ENCODE measurements around the gene PLAAT4.

The PLAAT4 gene, protein sequence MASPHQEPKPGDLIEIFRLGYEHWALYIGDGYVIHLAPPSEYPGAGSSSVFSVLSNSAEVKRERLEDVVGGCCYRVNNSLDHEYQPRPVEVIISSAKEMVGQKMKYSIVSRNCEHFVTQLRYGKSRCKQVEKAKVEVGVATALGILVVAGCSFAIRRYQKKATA

DNA sequence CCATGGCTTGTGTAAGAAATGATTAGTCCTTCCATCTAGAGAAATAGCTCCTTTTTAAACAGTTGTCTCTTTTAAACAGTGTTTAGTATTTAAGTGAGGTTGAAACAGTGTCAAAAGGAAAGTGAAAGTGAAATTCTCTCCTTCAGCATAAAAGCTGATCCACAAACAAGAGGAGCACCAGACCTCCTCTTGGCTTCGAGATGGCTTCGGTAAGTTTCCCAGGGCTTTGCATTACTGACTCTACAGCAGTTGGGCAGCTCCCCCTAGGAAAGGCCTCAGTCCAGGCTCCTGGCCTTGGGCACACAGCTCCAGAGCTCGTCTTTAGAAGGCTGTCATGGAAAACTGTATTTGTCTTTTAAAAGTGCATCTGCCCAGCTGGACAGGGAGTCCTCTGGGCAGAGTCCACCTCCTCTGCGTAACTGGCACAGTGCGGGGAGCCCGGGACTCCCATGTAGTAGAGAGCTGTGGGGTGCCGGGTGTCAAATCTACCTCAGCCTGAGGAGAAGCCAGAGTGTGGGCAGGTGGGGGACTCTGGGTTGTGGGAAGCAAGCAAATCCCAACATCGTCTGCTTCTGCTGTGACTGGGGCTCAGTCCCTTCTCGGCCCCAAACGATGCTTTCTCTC, at the start of gene PLAAT4:
Gene PLAAT4 (plus strand): TSS at position 140 of the 624 bp plus-strand sequence. CDS start 61 bp downstream, at position 201.
- Mint-ChIP-seq H3K4me1 (ENCODE audit: low read depth) (peaks cover 40% of the 10 kb centered on the region), H3K4me3 (peak within 1 kb of the TSS; percentile 77), H3K27ac (peak within 1 kb of the TSS; percentile 66), H3K36me3 (ENCODE audit: low read depth) (no peaks in the 10 kb centered on the region), H3K9me3 (no peaks in the 10 kb centered on the region), H3K27me3 (peaks cover 23% of the 10 kb centered on the region)
- intact Hi-C loops (cut with micrococcal nuclease), result no loop called here

DNA sequence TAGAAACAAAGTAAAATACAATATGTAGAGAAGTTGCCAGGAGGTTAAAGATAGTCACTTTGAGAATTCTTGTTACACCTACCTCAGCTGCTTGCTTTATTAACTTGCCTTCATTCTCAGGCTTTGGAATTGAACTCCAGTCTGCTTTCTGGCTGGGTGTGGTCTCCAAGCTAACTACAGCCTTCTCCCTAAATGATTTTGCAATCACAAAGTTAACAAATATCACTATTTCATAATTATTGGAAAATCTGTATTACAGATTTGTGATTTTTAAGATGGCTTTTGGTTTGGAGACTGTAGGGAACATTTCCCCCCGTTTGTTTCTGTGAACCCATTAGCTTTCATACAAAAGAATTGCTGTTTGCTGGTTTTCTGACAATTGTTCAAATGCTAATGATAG, 47.8 kb upstream of the PLAAT4 start:
- intact Hi-C loops (cut with micrococcal nuclease), result no loop called here
- peaks cover 34% of the 10 kb centered on the region for H3K4me1 Mint-ChIP-seq (ENCODE audit: low read depth)
- H3K27me3 Mint-ChIP-seq, result peaks cover 56% of the 10 kb centered on the region
- H3K9me3 Mint-ChIP-seq, result peaks cover 22% of the 10 kb centered on the region
- no peaks in the 10 kb centered on the region for H3K36me3 Mint-ChIP-seq (ENCODE audit: low read depth)
- no peak overlapping the region for H3K27ac Mint-ChIP-seq
- no peak overlapping the region for H3K4me3 Mint-ChIP-seq

DNA sequence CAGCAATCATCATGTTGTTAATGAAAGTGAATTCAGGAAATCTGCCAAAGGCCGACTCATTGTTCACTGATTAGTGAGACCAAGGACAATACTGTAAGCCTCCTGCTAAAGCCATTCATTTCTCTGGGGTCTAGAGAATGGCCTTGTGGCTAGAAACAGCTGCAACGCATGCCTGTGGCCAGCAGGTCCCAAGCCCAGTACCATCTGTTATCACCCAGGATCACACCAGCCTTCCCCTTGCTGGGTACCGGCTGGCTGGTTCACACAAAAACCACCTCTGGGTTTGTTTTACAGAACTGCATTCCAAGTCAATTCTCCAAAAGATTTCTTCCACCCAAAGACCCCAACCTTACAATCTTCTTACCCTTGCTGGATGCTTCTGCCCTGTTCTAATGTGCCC, 46.7 kb upstream of the PLAAT4 start:
- intact Hi-C loops (cut with micrococcal nuclease), result loop anchor here (10.0 kb wide), 1 partner anchor 55 kb away; no protein-coding TSS in a partner anchor

DNA sequence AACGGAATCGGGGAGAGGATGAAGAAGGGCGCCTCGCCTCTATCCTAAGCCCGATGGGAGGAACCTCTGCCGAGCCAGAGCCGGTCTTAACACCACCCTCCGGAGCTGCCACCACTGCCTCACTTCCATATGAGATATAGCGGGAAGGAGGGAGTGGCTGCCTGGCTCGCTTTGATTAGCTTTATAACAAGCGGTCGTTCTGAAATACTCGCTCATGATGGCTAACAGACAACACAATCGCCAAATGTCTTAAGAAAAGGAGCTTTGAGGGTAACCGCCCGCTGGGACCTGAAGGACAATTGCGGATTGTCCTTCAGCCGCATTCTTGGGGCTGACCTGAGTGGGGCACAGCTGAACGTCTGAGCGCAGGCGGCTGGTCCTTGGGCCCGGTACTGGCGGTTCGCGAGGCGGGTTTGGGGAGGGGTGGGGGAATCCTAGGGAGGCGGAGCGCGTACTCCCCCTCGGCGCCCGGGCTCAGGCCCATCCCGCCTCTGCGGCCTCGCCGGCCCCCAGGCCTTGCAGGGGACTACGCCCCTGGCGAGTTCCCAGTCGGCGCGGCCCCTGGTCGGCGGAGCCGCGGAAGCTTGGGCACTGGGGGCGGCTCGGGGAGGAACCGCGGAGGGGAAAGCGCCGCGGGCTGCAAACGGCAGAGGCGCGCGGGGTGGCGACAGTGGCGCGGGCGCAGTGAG, 45.9 kb upstream of the PLAAT4 start, which contains the start of gene PLAAT5:
Gene PLAAT5 (minus strand): TSS at position 617 of the 689 bp plus-strand sequence. CDS start 133 bp downstream, at position 484.
- H3K27me3 Mint-ChIP-seq, result peaks cover 42% of the 10 kb centered on the region
- peaks cover 6% of the 10 kb centered on the region for H3K9me3 Mint-ChIP-seq
- intact Hi-C loops (cut with micrococcal nuclease), result loop anchor here (10.0 kb wide), 1 partner anchor 54 kb away; no protein-coding TSS in a partner anchor
- no peaks in the 10 kb centered on the region for H3K36me3 Mint-ChIP-seq (ENCODE audit: low read depth)
- peak within 1 kb of the TSS; percentile 78 for H3K4me3 Mint-ChIP-seq
- no peak within 1 kb of the TSS for H3K27ac Mint-ChIP-seq
- H3K4me1 Mint-ChIP-seq (ENCODE audit: low read depth), result peaks cover 34% of the 10 kb centered on the region

More for the DNA sequence above, 46.7 kb upstream of the PLAAT4 start:
- H3K9me3 Mint-ChIP-seq, result peaks cover 14% of the 10 kb centered on the region
- no peaks in the 10 kb centered on the region for H3K36me3 Mint-ChIP-seq (ENCODE audit: low read depth)
- H3K27ac Mint-ChIP-seq, result no peak overlapping the region
- peaks cover 34% of the 10 kb centered on the region for H3K4me1 Mint-ChIP-seq (ENCODE audit: low read depth)
- peaks cover 50% of the 10 kb centered on the region for H3K27me3 Mint-ChIP-seq
- H3K4me3 Mint-ChIP-seq, result no peak overlapping the region

DNA sequence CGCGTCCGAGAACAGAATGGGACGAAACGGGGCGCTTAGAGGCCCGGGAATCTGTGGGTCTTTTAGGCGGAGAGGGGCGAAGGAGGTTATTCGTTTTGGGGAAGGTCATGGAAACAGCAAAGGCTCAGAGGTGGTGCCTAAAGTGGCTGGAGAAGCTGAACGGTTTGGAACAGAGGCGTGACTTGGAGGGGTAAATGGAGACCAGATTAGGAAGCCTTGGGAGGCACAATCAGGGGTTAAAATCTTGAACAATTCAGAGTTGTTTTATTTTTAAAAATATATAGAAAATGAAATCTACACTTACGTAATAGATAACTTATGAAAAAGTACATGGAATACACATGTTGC, 45.4 kb upstream of the PLAAT4 start:
- Mint-ChIP-seq H3K4me1 (ENCODE audit: low read depth) (peaks cover 36% of the 10 kb centered on the region), H3K4me3 (peak overlapping the region; percentile 78), H3K9me3 (peaks cover 2% of the 10 kb centered on the region), H3K36me3 (ENCODE audit: low read depth) (no peaks in the 10 kb centered on the region), H3K27me3 (peaks cover 38% of the 10 kb centered on the region), H3K27ac (no peak overlapping the region)
- intact Hi-C loops (cut with micrococcal nuclease), result loop anchor here (10.0 kb wide), 1 partner anchor 54 kb away; no protein-coding TSS in a partner anchor

DNA sequence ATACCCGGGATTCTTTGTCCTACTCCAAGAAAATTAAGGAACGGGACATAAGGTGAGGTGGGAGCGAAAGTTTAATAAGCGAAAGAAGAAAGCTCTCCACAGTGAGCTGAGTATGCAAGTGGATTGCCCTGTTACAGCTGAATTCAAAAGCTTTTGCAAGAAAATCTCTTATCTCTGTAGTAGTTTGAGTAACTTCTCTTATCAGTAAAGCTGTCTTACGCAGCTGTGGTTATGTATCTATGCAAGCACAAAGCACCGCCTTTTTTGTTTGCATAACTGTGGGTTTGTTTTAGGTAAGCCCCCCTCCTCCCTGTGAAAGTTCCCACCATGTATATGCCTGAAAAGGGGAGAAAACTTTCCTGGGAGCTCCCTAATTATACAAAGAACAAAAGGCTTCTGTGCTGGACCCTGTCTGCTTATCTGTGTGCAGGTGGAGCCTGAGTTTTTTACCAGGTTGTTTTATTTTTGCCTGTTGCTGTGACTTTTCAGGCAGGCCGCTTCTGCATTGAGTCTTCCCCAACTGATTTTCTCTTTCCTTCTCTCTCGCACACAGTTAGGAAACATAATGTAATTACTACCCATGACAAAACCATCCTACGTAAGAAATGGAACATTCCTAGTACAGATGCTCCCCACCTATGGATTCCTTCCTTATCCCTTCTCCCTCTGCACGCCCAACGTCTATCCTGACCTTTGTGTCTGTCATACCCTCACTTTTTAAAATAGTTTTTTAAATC, 44.8 kb upstream of the PLAAT4 start:
- Mint-ChIP-seq H3K27me3 (peaks cover 38% of the 10 kb centered on the region), H3K36me3 (ENCODE audit: low read depth) (no peaks in the 10 kb centered on the region), H3K27ac (no peak overlapping the region), H3K4me3 (no peak overlapping the region), H3K9me3 (peaks cover 8% of the 10 kb centered on the region), H3K4me1 (ENCODE audit: low read depth) (peaks cover 42% of the 10 kb centered on the region)
- intact Hi-C loops (cut with micrococcal nuclease), result loop anchor here (10.0 kb wide), 1 partner anchor 53 kb away; no protein-coding TSS in a partner anchor

DNA sequence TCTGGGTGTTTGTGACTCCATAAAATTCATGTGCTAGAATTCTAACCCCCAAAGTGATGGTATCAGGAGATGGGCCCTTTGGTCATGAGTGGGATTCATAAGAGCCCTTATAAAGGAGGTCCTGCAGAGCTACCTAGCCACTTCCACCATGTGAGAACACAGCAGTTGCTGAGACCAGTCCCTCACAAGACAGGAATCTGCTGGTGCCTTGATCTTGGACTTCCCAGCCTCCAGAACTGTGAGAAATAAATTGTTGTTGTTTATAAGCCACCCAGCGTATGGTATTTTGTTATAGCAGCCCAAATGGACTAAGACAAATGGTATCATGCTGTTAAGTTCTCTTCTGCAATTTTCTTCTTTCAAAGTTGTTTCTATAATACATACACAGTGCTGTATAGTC, 44.2 kb upstream of the PLAAT4 start:
- Mint-ChIP-seq H3K4me3 (no peak overlapping the region), H3K27me3 (peaks cover 38% of the 10 kb centered on the region), H3K27ac (no peak overlapping the region), H3K9me3 (peaks cover 14% of the 10 kb centered on the region), H3K4me1 (ENCODE audit: low read depth) (peaks cover 44% of the 10 kb centered on the region), H3K36me3 (ENCODE audit: low read depth) (no peaks in the 10 kb centered on the region)
- intact Hi-C loops (cut with micrococcal nuclease), result loop anchor here (10.0 kb wide), 1 partner anchor 52 kb away; no protein-coding TSS in a partner anchor

DNA sequence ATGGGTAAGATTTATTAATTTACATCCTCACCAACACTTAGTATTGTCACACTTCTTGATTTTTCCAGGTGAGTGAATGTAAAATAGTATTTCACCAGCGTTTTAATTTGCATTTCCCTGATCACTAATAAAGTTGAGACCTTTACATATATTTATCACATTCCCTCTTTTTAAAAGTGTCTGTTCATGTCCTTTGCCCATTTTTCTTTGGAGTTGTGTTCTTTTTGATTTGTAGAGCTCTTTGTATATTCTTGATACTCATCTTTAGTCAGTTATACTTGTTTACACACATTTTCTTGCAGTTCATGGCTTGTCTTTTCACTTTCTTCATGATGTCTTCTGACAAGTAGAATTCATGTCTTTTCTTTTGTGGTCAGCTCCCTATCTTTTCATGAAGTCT, 43.5 kb upstream of the PLAAT4 start:
- Mint-ChIP-seq H3K4me1 (ENCODE audit: low read depth) (peaks cover 44% of the 10 kb centered on the region), H3K27ac (no peak overlapping the region)

DNA sequence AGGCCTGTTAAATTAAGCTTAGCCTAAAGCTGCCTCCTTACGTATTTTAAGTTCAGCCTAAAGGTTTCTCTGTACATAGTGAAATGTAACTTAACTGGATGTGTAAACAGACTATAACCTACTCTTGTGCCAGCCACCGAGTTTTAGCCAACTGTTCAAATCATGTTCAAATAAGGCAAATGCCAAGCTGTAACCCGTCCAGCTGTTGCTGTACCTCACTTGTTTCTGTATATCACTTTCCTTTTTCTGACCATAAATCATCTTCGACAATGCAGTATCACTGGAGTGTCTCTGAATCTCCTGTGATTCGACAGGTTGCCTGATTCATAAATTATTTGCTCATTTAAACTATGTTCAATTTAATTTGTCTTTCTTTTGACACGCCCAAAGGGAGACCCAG, 41.6 kb upstream of the PLAAT4 start:
- Mint-ChIP-seq H3K27ac (no peak overlapping the region), H3K4me3 (no peak overlapping the region), H3K9me3 (peaks cover 36% of the 10 kb centered on the region), H3K36me3 (ENCODE audit: low read depth) (peaks cover 5% of the 10 kb centered on the region), H3K4me1 (ENCODE audit: low read depth) (peaks cover 33% of the 10 kb centered on the region), H3K27me3 (peaks cover 32% of the 10 kb centered on the region)
- intact Hi-C loops (cut with micrococcal nuclease), result loop anchor here (10.0 kb wide), 1 partner anchor 50 kb away; no protein-coding TSS in a partner anchor

More for the DNA sequence above, 43.5 kb upstream of the PLAAT4 start:
- H3K9me3 Mint-ChIP-seq, result peaks cover 19% of the 10 kb centered on the region
- intact Hi-C loops (cut with micrococcal nuclease), result loop anchor here (10.0 kb wide), 1 partner anchor 52 kb away; no protein-coding TSS in a partner anchor
- peaks cover 34% of the 10 kb centered on the region for H3K27me3 Mint-ChIP-seq
- H3K4me3 Mint-ChIP-seq, result no peak overlapping the region
- H3K36me3 Mint-ChIP-seq (ENCODE audit: low read depth), result no peaks in the 10 kb centered on the region

DNA sequence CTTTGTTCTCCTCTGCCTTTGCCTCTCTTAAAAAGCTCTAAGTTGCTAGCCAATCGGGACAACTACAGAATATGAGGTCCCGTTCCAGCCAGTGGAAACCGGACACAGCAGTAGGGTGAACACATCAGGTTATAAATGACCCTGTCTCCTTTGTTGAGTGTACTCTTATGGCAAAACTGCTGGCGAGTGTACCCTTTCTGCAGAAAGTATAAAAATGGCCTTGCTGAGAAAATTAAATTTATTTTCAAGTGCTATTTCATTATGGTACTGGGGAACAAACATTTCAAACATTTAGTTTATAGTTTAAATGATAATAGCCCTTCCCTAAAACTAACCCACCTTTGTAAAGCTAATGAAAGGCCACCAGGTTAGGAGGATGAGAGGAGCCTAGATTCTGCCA, 36.7 kb upstream of the PLAAT4 start:
- H3K36me3 Mint-ChIP-seq (ENCODE audit: low read depth), result peaks cover 11% of the 10 kb centered on the region
- peaks cover 2% of the 10 kb centered on the region for H3K27me3 Mint-ChIP-seq
- H3K27ac Mint-ChIP-seq, result no peak overlapping the region
- peaks cover 47% of the 10 kb centered on the region for H3K9me3 Mint-ChIP-seq
- H3K4me1 Mint-ChIP-seq (ENCODE audit: low read depth), result peaks cover 43% of the 10 kb centered on the region
- no peak overlapping the region for H3K4me3 Mint-ChIP-seq
- intact Hi-C loops (cut with micrococcal nuclease), result loop anchor here (10.0 kb wide), 1 partner anchor 45 kb away; no protein-coding TSS in a partner anchor

DNA sequence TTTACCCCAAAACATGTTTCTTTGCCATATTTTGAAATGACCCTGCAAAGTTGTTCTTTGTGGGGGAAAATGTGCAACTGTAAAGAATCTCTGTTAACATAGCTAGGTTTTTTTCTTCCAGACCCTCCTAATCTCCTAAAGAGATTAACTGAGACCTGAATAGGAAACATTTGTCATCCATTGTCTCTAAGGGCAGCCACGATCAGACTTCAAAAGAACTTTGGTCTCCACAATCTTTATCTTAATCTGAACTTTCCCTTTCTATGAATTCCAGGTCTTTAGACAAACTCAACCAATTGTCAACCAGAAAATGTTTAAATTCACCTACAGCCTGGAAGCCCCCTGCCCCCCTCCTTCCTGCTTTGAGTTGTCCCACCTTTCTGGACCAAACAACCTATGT, 35.4 kb upstream of the PLAAT4 start:
- Mint-ChIP-seq H3K4me3 (no peak overlapping the region), H3K27ac (no peak overlapping the region), H3K36me3 (ENCODE audit: low read depth) (peaks cover 11% of the 10 kb centered on the region), H3K4me1 (ENCODE audit: low read depth) (peaks cover 55% of the 10 kb centered on the region), H3K9me3 (peaks cover 45% of the 10 kb centered on the region), H3K27me3 (peaks cover 9% of the 10 kb centered on the region)
- intact Hi-C loops (cut with micrococcal nuclease), result no loop called here

DNA sequence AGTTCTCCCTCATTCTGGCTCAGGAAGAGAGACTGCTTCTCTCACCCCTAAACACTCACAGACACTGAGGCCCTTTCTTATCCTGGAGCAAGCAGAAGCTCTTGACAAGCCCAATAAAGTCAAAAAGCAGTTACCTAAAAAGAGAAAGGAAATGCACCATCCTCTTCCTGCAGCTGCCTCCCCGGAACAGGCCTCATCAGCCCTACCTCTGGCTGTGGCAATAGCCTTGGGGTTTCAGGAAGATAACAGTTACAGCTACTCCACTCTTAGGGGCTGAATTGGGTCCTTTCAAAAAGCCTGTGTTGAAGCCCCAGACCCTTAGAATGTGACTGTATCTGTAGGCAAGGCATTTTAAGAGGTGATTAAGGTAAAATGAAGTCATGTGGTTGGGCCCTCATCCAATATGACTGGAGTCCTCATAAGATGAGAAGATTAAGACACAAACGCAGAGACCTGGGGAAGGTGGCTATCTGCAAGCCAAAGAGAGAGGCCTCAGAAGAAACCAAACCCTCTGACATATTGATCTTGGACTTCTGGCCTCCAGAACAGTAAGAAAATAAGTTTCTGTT, 34.3 kb upstream of the PLAAT4 start:
- intact Hi-C loops (cut with micrococcal nuclease), result no loop called here
- Mint-ChIP-seq H3K9me3 (peaks cover 34% of the 10 kb centered on the region), H3K27ac (no peak overlapping the region), H3K36me3 (ENCODE audit: low read depth) (peaks cover 11% of the 10 kb centered on the region), H3K27me3 (peaks cover 12% of the 10 kb centered on the region), H3K4me3 (no peak overlapping the region), H3K4me1 (ENCODE audit: low read depth) (peaks cover 58% of the 10 kb centered on the region)

DNA sequence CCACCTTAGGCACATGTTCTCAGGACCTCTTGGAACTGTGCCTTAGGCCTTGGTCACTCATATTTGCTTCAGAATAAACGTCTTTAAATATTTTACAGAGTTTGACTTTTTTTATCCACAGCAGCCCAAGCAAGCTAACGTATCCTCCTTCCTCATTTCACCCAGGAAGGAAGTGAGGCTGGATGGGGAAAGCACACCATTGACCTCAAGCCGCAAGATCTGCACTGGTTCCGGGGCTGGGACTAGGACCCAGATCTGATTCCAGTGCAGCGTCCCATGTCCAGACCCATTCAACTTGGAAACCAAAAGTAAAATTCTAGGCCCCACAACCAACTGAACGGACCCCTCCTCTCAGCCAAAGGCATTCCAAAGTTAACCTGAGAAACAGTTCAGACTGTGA, 33.1 kb upstream of the PLAAT4 start:
- H3K27ac Mint-ChIP-seq, result peak overlapping the region; percentile 52
- peaks cover 11% of the 10 kb centered on the region for H3K36me3 Mint-ChIP-seq (ENCODE audit: low read depth)
- peaks cover 10% of the 10 kb centered on the region for H3K27me3 Mint-ChIP-seq
- peaks cover 69% of the 10 kb centered on the region for H3K4me1 Mint-ChIP-seq (ENCODE audit: low read depth)
- intact Hi-C loops (cut with micrococcal nuclease), result no loop called here
- H3K4me3 Mint-ChIP-seq, result peak overlapping the region; percentile 35
- peaks cover 25% of the 10 kb centered on the region for H3K9me3 Mint-ChIP-seq

All from dendritic cell treated with granulocyte-macrophage colony-stimulating factor and Interleukin-4, amounts not matched to agents 40 ng/mL and 50 ng/mL, for 4 days (primary cell).